ENCODE measurements around the gene TSPAN6.

GRCh38 chrX:100584611-100585010, 52.0 kb downstream of the TSPAN6 start, which contains the start of gene TNMD:
- TF ChIP-seq POLR2AphosphoS5 (IDR thresholded peaks at IDR 0.05; ENCODE audit: low read depth, low read length) = no peak
- TF ChIP-seq TAF1 (IDR thresholded peaks at IDR 0.05; ENCODE audit: borderline replicate concordance, low read depth, low read length) = no peak

All from GM12892 (cell line).